IMR-90 (cell line): ENCODE measurements around the gene MEIS1. TPM values are rescaled to one million over a fixed set of nuclear protein-coding genes. Genes with fewer than 3 reads are reported as not detected.

ENCODE experiments used
- ATAC-seq: fragments of 200-7000 bp; cut with Tn5 transposase; 2 replicates; pipeline ENCODE4 v1.9.1; 2020; ENCODE audit warnings: low read depth, mild to moderate bottlenecking, moderate library complexity
- BruUV-seq: library from RNA; stranded (reverse); fragments of 400-500 nt; replicated peaks from 2 replicates; lab custom pipeline; 2021; lab: Mats Ljungman, UMichigan
- CTCF ChIA-PET: fragments of 300-600 bp; formaldehyde crosslinking; extraction: SDS; loops from one replicate; lab custom pipeline; 2021; ENCODE audit warnings: antibody characterized with exemption; lab: Yijun Ruan, JAX
- POLR2A ChIA-PET: fragments of 300-600 bp; sonication (Branson Sonifier 250); formaldehyde crosslinking; loops from one replicate; lab custom pipeline; 2022; ENCODE audit warnings: antibody characterized with exemption; ENCODE audit not compliant: unreplicated experiment; lab: Charles Lee
- DNase-seq: peaks from one replicate; pipeline ENCODE4 v3.0.0; 2013
- H2AFZ ChIP-seq: replicated peaks from 2 replicates; pipeline ENCODE3; 2013; ENCODE audit warnings: low read length, mild to moderate bottlenecking; ENCODE audit not compliant: poor library complexity
- H2AK5ac ChIP-seq: 2 replicates; pipeline ENCODE4 v1.6.1; 2013; ENCODE audit warnings: low read depth, low read length, inconsistent platforms
- H2AK9ac ChIP-seq: replicated peaks from 2 replicates; pipeline ENCODE3; 2013; ENCODE audit warnings: mild to moderate bottlenecking, low read depth, low read length, moderate library complexity; ENCODE audit not compliant: poor library complexity
- H2BK120ac ChIP-seq: 2 replicates; pipeline ENCODE4 v1.6.1; 2013; ENCODE audit warnings: low read depth, low read length, inconsistent platforms
- H2BK15ac ChIP-seq: 3 replicates; pipeline ENCODE4 v1.6.1; 2013; ENCODE audit warnings: low read depth, low read length, inconsistent platforms
- H2BK20ac ChIP-seq: 2 replicates; pipeline ENCODE4 v1.6.1; 2013; ENCODE audit warnings: low read depth, mild to moderate bottlenecking, inconsistent platforms, low read length, moderate library complexity
- H2BK5ac ChIP-seq: 2 replicates; pipeline ENCODE4 v1.6.1; 2013; ENCODE audit warnings: mild to moderate bottlenecking, low read depth, low read length, inconsistent platforms; ENCODE audit not compliant: poor library complexity, severe bottlenecking
- H3K14ac ChIP-seq: replicated peaks from 2 replicates; pipeline ENCODE4 v1.6.1; 2013; ENCODE audit warnings: low read depth, low read length, inconsistent platforms
- H3K18ac ChIP-seq: 2 replicates; pipeline ENCODE4 v1.6.1; 2013; ENCODE audit warnings: low read depth, low read length, control low read depth
- H3K23ac ChIP-seq: 2 replicates; pipeline ENCODE4 v1.6.1; 2013; ENCODE audit warnings: low read depth, low read length, inconsistent platforms
- H3K27ac ChIP-seq: 2 replicates; pipeline ENCODE4 v1.5.1; 2013; ENCODE audit warnings: mild to moderate bottlenecking, control low read depth, low read length; ENCODE audit not compliant: insufficient read depth
- H3K27me3 ChIP-seq: 2 replicates; pipeline ENCODE4 v1.6.1; 2013; ENCODE audit warnings: low read length; ENCODE audit not compliant: control insufficient read depth, insufficient read depth
- H3K36me3 ChIP-seq: 2 replicates; pipeline ENCODE4 v1.6.1; 2013; ENCODE audit warnings: low read length, mixed read lengths; ENCODE audit not compliant: control insufficient read depth, insufficient read depth
- H3K4ac ChIP-seq: 2 replicates; pipeline ENCODE4 v1.6.1; 2013; ENCODE audit warnings: low read depth, low read length, inconsistent platforms
- H3K4me1 ChIP-seq: 2 replicates; pipeline ENCODE4 v1.6.1; 2013; ENCODE audit warnings: low read length, mixed read lengths; ENCODE audit not compliant: control insufficient read depth, insufficient read depth
- H3K4me2 ChIP-seq: 2 replicates; pipeline ENCODE4 v1.6.1; 2013; ENCODE audit warnings: low read depth, mild to moderate bottlenecking, control low read depth, low read length, moderate library complexity
- H3K4me3 ChIP-seq: 2 replicates; pipeline ENCODE4 v1.5.1; 2013; ENCODE audit warnings: low read depth, mild to moderate bottlenecking, control low read depth, low read length, moderate library complexity; ENCODE audit not compliant: insufficient read depth
- H3K56ac ChIP-seq: 2 replicates; pipeline ENCODE4 v1.6.1; 2013; ENCODE audit warnings: low read length, inconsistent platforms; ENCODE audit not compliant: insufficient read depth; ENCODE audit errors: extremely low read depth
- H3K79me1 ChIP-seq, 2 experiments: 2 replicates each; pipeline ENCODE4 v1.6.1; 2013; ENCODE audit warnings: low read length in 2 of 2, inconsistent platforms in 1 of 2, low read depth in 1 of 2
- H3K9ac ChIP-seq: 2 replicates; pipeline ENCODE4 v1.6.1; 2013; ENCODE audit warnings: low read depth, low read length, control low read depth
- H3K9me1 ChIP-seq: 2 replicates; pipeline ENCODE4 v1.6.1; 2013; ENCODE audit warnings: low read length, inconsistent platforms; ENCODE audit not compliant: insufficient read depth
- H3K9me3 ChIP-seq: 2 replicates; pipeline ENCODE4 v1.6.1; 2013; ENCODE audit warnings: low read length; ENCODE audit not compliant: control insufficient read depth, insufficient read depth
- H4K20me1 ChIP-seq: 2 replicates; pipeline ENCODE4 v1.6.1; 2013; ENCODE audit warnings: low read length, inconsistent platforms; ENCODE audit not compliant: insufficient read depth
- H4K5ac ChIP-seq: 2 replicates; pipeline ENCODE4 v1.6.1; 2013; ENCODE audit warnings: mild to moderate bottlenecking, low read depth, low read length, control low read depth
- H4K8ac ChIP-seq, 2 experiments: 2 replicates each; pipeline ENCODE4 v1.6.1; 2013; ENCODE audit warnings: low read depth in 2 of 2, low read length in 2 of 2, control low read depth in 1 of 2, inconsistent platforms in 1 of 2
- H4K91ac ChIP-seq: 2 replicates; pipeline ENCODE4 v1.6.1; 2013; ENCODE audit warnings: low read depth, low read length, inconsistent platforms; ENCODE audit not compliant: insufficient read depth
- BHLHE40 ChIP-seq: fragments of 150-350 bp; IDR thresholded peaks from 2 replicates; pipeline ENCODE4 v1.6.1; 2016; ENCODE audit warnings: mild to moderate bottlenecking, low read depth, low read length
- ELK1 ChIP-seq: fragments of 150-350 bp; IDR thresholded peaks from 2 replicates; pipeline ENCODE4 v1.6.1; 2016; ENCODE audit warnings: low read depth, mild to moderate bottlenecking, low read length, moderate library complexity, borderline replicate concordance
- FOS ChIP-seq: fragments of 150-350 bp; IDR thresholded peaks from 2 replicates; pipeline ENCODE4 v1.6.1; 2016; ENCODE audit warnings: low read depth, low read length
- MAFK ChIP-seq: IDR thresholded peaks from 2 replicates; pipeline ENCODE4 v1.6.1; 2012; ENCODE audit warnings: low read depth, low read length, improper control_type of control experiment
- NFE2L2 ChIP-seq: fragments of 150-350 bp; IDR thresholded peaks from 2 replicates; pipeline ENCODE4 v1.6.1; 2016; ENCODE audit warnings: low read depth, mild to moderate bottlenecking, low read length
- POLR2A ChIP-seq: IDR thresholded peaks from 2 replicates; pipeline ENCODE4 v1.6.1; 2012; ENCODE audit warnings: mild to moderate bottlenecking, low read depth, low read length
- RFX5 ChIP-seq: IDR thresholded peaks from 2 replicates; pipeline ENCODE4 v1.8.0; 2012; ENCODE audit warnings: low read depth, mild to moderate bottlenecking, low read length, moderate library complexity
- SMC3 ChIP-seq: fragments of 150-350 bp; IDR thresholded peaks from 2 replicates; pipeline ENCODE4 v1.6.1; 2016; ENCODE audit warnings: low read depth, mild to moderate bottlenecking, antibody characterized with exemption, low read length, moderate library complexity
- WGBS, 2 experiments: methylation state at CpG; one replicate each; pipeline versions ENCODE4 v1.1.5 to v1.1.7; 2013; ENCODE audit warnings: missing lambda C conversion rate in 2 of 2; ENCODE audit not compliant: insufficient read length in 1 of 2; ENCODE audit errors: extremely low coverage in 2 of 2; 5-methylcytosine and 5-hydroxymethylcytosine counted together
- dilution Hi-C: fragments of 300-500 bp; cut with HindIII; formaldehyde crosslinking; loops from one replicate; pipeline ENCODE4 v1.14.3; 2018; ENCODE audit warnings: low sequenced_read_pairs; ENCODE audit not compliant: unreplicated experiment
- in situ Hi-C: fragments of 300-500 bp; cut with MboI; formaldehyde crosslinking; loops from 3 replicates; pipeline ENCODE4 v1.14.3; 2019; ENCODE audit warnings: low sequenced_read_pairs, inconsistent platforms, mixed read lengths
- intact Hi-C: fragments of 100-400 bp; cut with micrococcal nuclease; formaldehyde crosslinking; loops from 2 replicates; pipeline ENCODE4 v1.10.0; 2022
- polyA plus RNA-seq, 3 experiments: library from polyadenylated mRNA; depleted of rRNA; stranded (reverse); fragments of >200 nt; gene quantifications; 2 replicates each; pipeline ENCODE4 v1.2.3, GENCODE V29; 2012; ENCODE audit warnings: low replicate concordance in 1 of 3
- total RNA-seq: library from RNA; depleted of rRNA; stranded (reverse); fragments of >200 nt; gene quantifications from 2 replicates; pipeline ENCODE4 v1.2.3, GENCODE V29; 2012

MEIS1 gene
- total and polyA plus RNA-seq, 2 of the 4 experiments (the other 2 are of a cell fraction), result 54.4 to 157 TPM

GRCh38 chr2:66521291-66521922 is 86.5 kb downstream of the MEIS1 start:
- H4K20me1 ChIP-seq, result peaks cover 68% of the 10 kb centered on the region
- no CpG with 5 or more reads among the region's 7 CpGs for WGBS, 2 experiments

More at GRCh38 chr2:66521291-66521922, 86.5 kb downstream of the MEIS1 start:
- in situ Hi-C loops (no loop called here), dilution Hi-C loops (no loop called here), intact Hi-C loops (no loop called here)
- Histone ChIP-seq H4K8ac (no peak overlapping the region), H2BK15ac (no peak overlapping the region), H3K23ac (peak overlapping the region; percentile 27; the same call in 1 of the 2 replicates), H4K91ac (no peak overlapping the region), H2AK5ac (no peak overlapping the region; the same call in 1 of the 2 replicates), H3K4me2 (no peak overlapping the region), H3K9me1 (peaks cover 24% of the 10 kb centered on the region), H4K5ac (no peak overlapping the region), H2BK120ac (no peak overlapping the region), H3K27me3 (no peaks in the 10 kb centered on the region), H2BK5ac (no peak overlapping the region), H3K36me3 (peaks cover 34% of the 10 kb centered on the region), H3K56ac (no peak overlapping the region), H3K14ac (no peak overlapping the region), H2AK9ac (no peak overlapping the region), H3K27ac (no peak overlapping the region), H2AFZ (no peak overlapping the region), H3K4me1 (peaks cover 20% of the 10 kb centered on the region), H3K9me3 (no peaks in the 10 kb centered on the region), H3K4ac (no peak overlapping the region), H3K4me3 (no peak overlapping the region), H3K79me1 (peaks cover 36 to 78% of the 10 kb centered on the region in 2 experiments), H3K9ac (no peak overlapping the region), H2BK20ac (no peak overlapping the region), H3K18ac (no peak overlapping the region)
- no peak for ATAC-seq
- no peak for DNase-seq
- TF ChIP-seq MAFK (no peak), BHLHE40 (no peak), FOS (no peak), RFX5 (no peak), POLR2A (no peak), NFE2L2 (no peak), SMC3 (no peak), ELK1 (no peak)
- POLR2A ChIA-PET, result interaction anchor here (0.5 kb wide), 1 partner anchor 32 kb away, joined by 3 read pairs; no protein-coding TSS in a partner anchor
- CTCF ChIA-PET, result no interaction called here
- no TSS peak for BruUV-seq
